Endothelial cell (in vitro differentiated cells): ENCODE results near the gene TSPAN13. TPM values are rescaled to one million over a fixed set of nuclear protein-coding genes. Genes with fewer than 3 reads are reported as not detected.

Experiments
- DNase-seq: peaks from one replicate; pipeline ENCODE4 v3.0.0; 2021; ENCODE audit warnings: low spot score
- H3K27ac Mint-ChIP-seq: one replicate; pipeline ENCODE4 v1.8.0; 2021; ENCODE audit warnings: mixed read lengths, inconsistent platforms; ENCODE audit not compliant: unreplicated experiment
- H3K27me3 Mint-ChIP-seq: one replicate; pipeline ENCODE4 v1.8.0; 2021; ENCODE audit warnings: mild to moderate bottlenecking, moderate library complexity, mixed read lengths, inconsistent platforms; ENCODE audit not compliant: unreplicated experiment
- H3K36me3 Mint-ChIP-seq: one replicate; pipeline ENCODE4 v1.8.0; 2021; ENCODE audit warnings: mild to moderate bottlenecking, low read depth, mixed read lengths, inconsistent platforms; ENCODE audit not compliant: unreplicated experiment
- H3K4me1 Mint-ChIP-seq: one replicate; pipeline ENCODE4 v1.8.0; 2021; ENCODE audit warnings: mild to moderate bottlenecking, mixed read lengths, inconsistent platforms; ENCODE audit not compliant: unreplicated experiment
- H3K4me3 Mint-ChIP-seq: one replicate; pipeline ENCODE4 v1.8.0; 2021; ENCODE audit warnings: mild to moderate bottlenecking, mixed read lengths, inconsistent platforms; ENCODE audit not compliant: unreplicated experiment
- H3K9me3 Mint-ChIP-seq: one replicate; pipeline ENCODE4 v1.8.0; 2021; ENCODE audit warnings: mixed read lengths, inconsistent platforms; ENCODE audit not compliant: unreplicated experiment
- total RNA-seq: library from RNA; stranded (reverse); fragmentation: NEBNext Ultra II Directional; extraction: Animal tissue kit (Norgen Biotek cat#: 25700); gene quantifications from one replicate; pipeline ENCODE4 v1.2.1, GENCODE V29; 2021; ENCODE audit not compliant: unreplicated experiment
- TF ChIP-seq, protein P1 (sequence below): fragments of 200-600 bp; sonication (generic); IDR thresholded peaks from one replicate; pipeline ENCODE4 v1.5.0; 2021; ENCODE audit warnings: antibody characterized with exemption; ENCODE audit not compliant: unreplicated experiment

The TSPAN13 gene
- total RNA-seq, 1 donor from 2014 or later: 82.0 TPM

DNA sequence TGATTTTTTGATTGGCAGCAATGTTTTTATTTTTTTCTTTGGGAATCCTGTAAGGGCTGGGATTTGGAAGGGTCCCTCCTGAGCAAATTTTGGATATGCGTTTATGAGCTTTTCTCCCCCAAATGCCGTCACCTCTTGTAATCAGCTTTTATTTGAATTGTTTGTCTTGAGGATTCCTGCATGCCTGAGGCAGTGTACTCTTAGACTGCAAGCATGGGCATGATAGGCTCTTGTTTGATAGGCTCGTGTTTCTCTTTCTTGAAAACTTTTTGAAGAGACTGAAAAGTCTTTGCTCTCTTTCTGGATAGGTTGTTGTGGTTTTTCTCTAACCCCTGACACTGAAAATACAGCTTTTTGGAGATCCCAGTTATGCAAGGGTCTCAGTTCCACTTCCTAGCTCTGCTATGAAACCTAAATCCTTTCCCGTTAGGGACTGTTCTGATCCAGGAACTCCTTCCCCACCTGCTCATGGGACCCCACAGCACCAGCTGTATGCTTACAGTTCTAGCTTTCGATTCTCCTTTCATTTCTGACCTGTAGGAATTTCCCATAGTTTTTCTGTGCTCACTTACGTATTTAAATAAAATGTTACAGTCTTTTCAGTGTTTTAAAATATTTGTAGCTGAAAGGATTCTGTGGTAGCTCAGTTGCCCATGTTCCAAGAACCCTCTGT lies 17.2 kb downstream of the TSPAN13 start:
- Mint-ChIP-seq H3K4me1 (peaks cover 16% of the 10 kb centered on the region), H3K36me3 (no peaks in the 10 kb centered on the region), H3K4me3 (no peak overlapping the region), H3K9me3 (no peaks in the 10 kb centered on the region), H3K27ac (no peak overlapping the region), H3K27me3 (no peaks in the 10 kb centered on the region)
- no peak for DNase-seq
- TF ChIP-seq, protein P1, sequence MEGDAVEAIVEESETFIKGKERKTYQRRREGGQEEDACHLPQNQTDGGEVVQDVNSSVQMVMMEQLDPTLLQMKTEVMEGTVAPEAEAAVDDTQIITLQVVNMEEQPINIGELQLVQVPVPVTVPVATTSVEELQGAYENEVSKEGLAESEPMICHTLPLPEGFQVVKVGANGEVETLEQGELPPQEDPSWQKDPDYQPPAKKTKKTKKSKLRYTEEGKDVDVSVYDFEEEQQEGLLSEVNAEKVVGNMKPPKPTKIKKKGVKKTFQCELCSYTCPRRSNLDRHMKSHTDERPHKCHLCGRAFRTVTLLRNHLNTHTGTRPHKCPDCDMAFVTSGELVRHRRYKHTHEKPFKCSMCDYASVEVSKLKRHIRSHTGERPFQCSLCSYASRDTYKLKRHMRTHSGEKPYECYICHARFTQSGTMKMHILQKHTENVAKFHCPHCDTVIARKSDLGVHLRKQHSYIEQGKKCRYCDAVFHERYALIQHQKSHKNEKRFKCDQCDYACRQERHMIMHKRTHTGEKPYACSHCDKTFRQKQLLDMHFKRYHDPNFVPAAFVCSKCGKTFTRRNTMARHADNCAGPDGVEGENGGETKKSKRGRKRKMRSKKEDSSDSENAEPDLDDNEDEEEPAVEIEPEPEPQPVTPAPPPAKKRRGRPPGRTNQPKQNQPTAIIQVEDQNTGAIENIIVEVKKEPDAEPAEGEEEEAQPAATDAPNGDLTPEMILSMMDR: no peak

DNA sequence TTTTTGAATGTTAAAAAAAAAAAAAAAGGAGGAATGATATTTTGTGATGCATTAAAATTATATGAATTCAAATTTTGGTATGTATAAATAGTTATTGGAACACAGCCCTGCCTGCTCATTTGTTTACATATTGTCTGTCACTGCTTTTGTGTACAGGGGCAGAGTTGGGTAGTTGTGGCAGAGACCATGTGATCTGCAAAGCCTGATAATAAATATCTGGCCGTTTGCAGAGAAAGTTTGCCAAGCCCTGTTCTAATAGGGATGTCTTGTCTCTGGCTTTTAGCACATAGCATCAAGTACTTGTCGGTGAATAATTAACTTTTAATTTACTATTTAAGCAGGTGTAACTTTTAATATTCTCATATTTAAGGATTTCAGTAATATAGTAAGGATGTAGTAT lies 19.8 kb downstream of the TSPAN13 start:
- H3K36me3 Mint-ChIP-seq: no peaks in the 10 kb centered on the region
- no peaks in the 10 kb centered on the region for H3K9me3 Mint-ChIP-seq
- no peak overlapping the region for H3K27ac Mint-ChIP-seq
- peaks cover 12% of the 10 kb centered on the region for H3K4me1 Mint-ChIP-seq
- no peak overlapping the region for H3K4me3 Mint-ChIP-seq
- no peak for DNase-seq
- TF ChIP-seq, protein P1: no peak
- peaks cover 2% of the 10 kb centered on the region for H3K27me3 Mint-ChIP-seq

DNA sequence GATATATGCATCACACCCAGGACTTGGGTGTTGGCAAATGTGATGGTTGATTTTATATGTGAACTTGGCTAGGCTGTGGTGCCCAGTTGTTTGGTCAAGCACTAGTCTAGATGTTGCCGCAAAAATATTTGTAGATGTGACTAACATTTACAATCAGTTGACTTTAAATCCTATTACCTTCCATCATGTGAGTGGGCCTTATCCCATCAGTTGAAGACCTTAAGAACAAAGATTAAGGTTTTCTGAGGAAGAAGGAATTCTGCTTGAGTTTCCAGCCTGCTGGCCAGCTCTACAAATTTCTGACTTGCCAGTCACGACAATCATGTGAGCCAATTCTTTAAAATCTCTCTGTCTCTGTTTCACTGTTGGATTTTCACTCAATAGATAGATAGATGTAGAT lies 20.3 kb downstream of the TSPAN13 start:
- peaks cover 12% of the 10 kb centered on the region for H3K4me1 Mint-ChIP-seq
- H3K36me3 Mint-ChIP-seq: no peaks in the 10 kb centered on the region
- no peak for DNase-seq
- no peak overlapping the region for H3K4me3 Mint-ChIP-seq
- TF ChIP-seq, protein P1: no peak
- H3K27me3 Mint-ChIP-seq: peaks cover 2% of the 10 kb centered on the region
- H3K9me3 Mint-ChIP-seq: no peaks in the 10 kb centered on the region
- no peak overlapping the region for H3K27ac Mint-ChIP-seq

DNA sequence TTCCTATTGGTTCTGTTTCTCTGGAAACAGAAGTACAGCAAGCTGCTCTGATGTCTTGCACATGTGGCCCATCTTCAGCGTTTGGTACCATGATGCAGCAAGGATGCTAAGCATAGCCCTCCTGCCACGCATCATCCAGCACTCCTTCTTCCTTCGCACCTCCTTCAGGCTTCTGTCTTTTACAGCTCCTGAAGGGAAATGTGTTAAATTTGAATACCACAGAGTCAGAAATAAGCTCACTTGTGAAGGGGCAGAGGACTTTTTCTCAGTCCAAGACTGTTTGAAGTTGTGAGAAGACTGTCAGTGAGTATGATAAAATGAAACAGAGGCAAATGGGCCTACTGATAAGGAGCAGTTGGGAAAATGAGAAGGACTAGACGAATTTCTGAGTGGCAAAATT lies 20.7 kb downstream of the TSPAN13 start:
- H3K27ac Mint-ChIP-seq: no peak overlapping the region
- peaks cover 2% of the 10 kb centered on the region for H3K27me3 Mint-ChIP-seq
- DNase-seq: no peak
- no peaks in the 10 kb centered on the region for H3K36me3 Mint-ChIP-seq
- no peak overlapping the region for H3K4me3 Mint-ChIP-seq
- no peaks in the 10 kb centered on the region for H3K9me3 Mint-ChIP-seq
- peaks cover 12% of the 10 kb centered on the region for H3K4me1 Mint-ChIP-seq
- TF ChIP-seq, protein P1: no peak

DNA sequence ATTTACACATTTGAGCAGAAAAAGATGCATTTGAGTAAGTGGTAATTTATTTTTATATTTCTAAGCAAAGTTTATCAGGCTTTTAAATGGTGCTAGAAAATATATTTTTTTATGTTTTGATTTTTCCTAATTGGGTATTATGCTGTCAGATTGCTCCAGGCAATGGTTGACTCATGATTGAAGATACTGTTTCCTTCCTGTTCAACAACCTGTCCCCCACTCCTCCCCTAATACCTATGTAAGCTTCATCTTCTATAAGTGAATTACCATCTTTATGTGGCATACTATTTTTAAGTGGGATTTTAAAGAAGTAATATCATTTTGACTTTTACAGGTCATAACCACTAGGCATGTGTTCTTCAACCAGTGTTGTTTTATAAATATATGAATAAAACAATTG lies 21.4 kb downstream of the TSPAN13 start:
- H3K36me3 Mint-ChIP-seq: no peaks in the 10 kb centered on the region
- no peaks in the 10 kb centered on the region for H3K9me3 Mint-ChIP-seq
- H3K27me3 Mint-ChIP-seq: peaks cover 2% of the 10 kb centered on the region
- no peak for DNase-seq
- H3K4me1 Mint-ChIP-seq: peaks cover 12% of the 10 kb centered on the region
- H3K27ac Mint-ChIP-seq: no peak overlapping the region
- TF ChIP-seq, protein P1: no peak
- H3K4me3 Mint-ChIP-seq: no peak overlapping the region
